HepG2 (cell line): ENCODE results near the gene TNFAIP3. TPM values are rescaled to one million over a fixed set of nuclear protein-coding genes. Genes with fewer than 3 reads are reported as not detected.

Source experiments
- ATAC-seq: fragments of 200-7000 bp; cut with Tn5 transposase; 3 replicates; pipeline ENCODE4 v1.9.1; 2020; ENCODE audit warnings: mild to moderate bottlenecking, moderate library complexity
- BruUV-seq: library from RNA; stranded (reverse); fragments of 400-500 nt; replicated peaks from 2 replicates; lab custom pipeline; 2021; lab: Mats Ljungman, UMichigan
- CTCF ChIA-PET: fragments of 300-600 bp; formaldehyde crosslinking; extraction: SDS; loops from one replicate; lab custom pipeline; 2021; ENCODE audit warnings: low total read pairs, inconsistent platforms, low intra/inter-chr PET ratio; lab: Yijun Ruan, JAX
- POLR2A ChIA-PET: fragments of 350-600 bp; sonication (Branson Sonifier 250); formaldehyde crosslinking; loops from one replicate; lab custom pipeline; 2020; ENCODE audit warnings: antibody characterized with exemption, inconsistent platforms; lab: Yijun Ruan, JAX
- DNase-seq: peaks from one replicate; pipeline ENCODE4 v3.0.0-alpha.2; 2015; ENCODE audit warnings: low spot score
- FAIRE-seq: peaks from 3 replicates; lab custom pipeline; 2011; peaks lifted over from hg19 to GRCh38; lab: Jason Lieb, UNC
- H2AFZ ChIP-seq: one replicate; pipeline ENCODE4 v1.6.1; 2011; ENCODE audit warnings: low read length, inconsistent platforms
- H3K27ac ChIP-seq: fragments of 300-600 bp; 3 replicates; pipeline ENCODE4 v1.8.0; 2011; ENCODE audit warnings: mixed run types, mild to moderate bottlenecking, mixed read lengths, low read length, inconsistent platforms; ENCODE audit not compliant: insufficient read depth; ENCODE audit errors: extremely low read length
- H3K27me3 ChIP-seq, 2 experiments: fragments of 200-600 bp in 1 of 2; 2 replicates in 1 of 2; 3 replicates in 1 of 2; pipeline versions ENCODE4 v1.6.0 to v1.8.0; 2011; ENCODE audit warnings: low read length in 2 of 2, mild to moderate bottlenecking in 2 of 2, moderate library complexity in 2 of 2, inconsistent platforms in 1 of 2; ENCODE audit not compliant: insufficient read depth in 2 of 2, control insufficient read depth in 1 of 2
- H3K36me3 ChIP-seq, 2 experiments: fragments of 200-600 bp in 1 of 2; replicated peaks in 1 of 2; 2 replicates in 1 of 2; 3 replicates in 1 of 2; pipeline versions ENCODE4 v1.5.1 to v1.8.0; 2011; ENCODE audit warnings: low read length in 2 of 2, inconsistent platforms in 1 of 2; ENCODE audit not compliant: insufficient read depth in 2 of 2, control insufficient read depth in 1 of 2
- H3K4me1 ChIP-seq: 2 replicates; pipeline ENCODE4 v1.5.1; 2012; ENCODE audit warnings: low read length, inconsistent platforms; ENCODE audit not compliant: insufficient read depth
- H3K4me2 ChIP-seq: 2 replicates; pipeline ENCODE4 v1.6.0; 2011; ENCODE audit warnings: low read depth, low read length, inconsistent platforms
- H3K4me3 ChIP-seq, 3 experiments: fragments of 200-600 bp in 1 of 3; sonication (generic), shearing (Covaris generic) in 1 of 3; replicated peaks in 1 of 3; 2 replicates each; pipeline ENCODE4 v1.5.1; 2011 to 2016; ENCODE audit warnings: low read length in 3 of 3, inconsistent platforms in 2 of 3, low read depth in 2 of 3, mild to moderate bottlenecking in 2 of 3, control low read depth in 1 of 3, mixed read lengths in 1 of 3; ENCODE audit not compliant: insufficient read depth in 1 of 3
- H3K79me2 ChIP-seq: one replicate; pipeline ENCODE4 v1.6.1; 2011; ENCODE audit warnings: low read length, inconsistent platforms; ENCODE audit not compliant: insufficient read depth
- H3K9ac ChIP-seq: 2 replicates; pipeline ENCODE4 v1.6.0; 2011; ENCODE audit warnings: mild to moderate bottlenecking, low read depth, low read length, inconsistent platforms; ENCODE audit not compliant: insufficient read depth
- H3K9me3 ChIP-seq: 2 replicates; pipeline ENCODE4 v1.5.1; 2012; ENCODE audit warnings: mild to moderate bottlenecking, low read length
- H4K20me1 ChIP-seq: 2 replicates; pipeline ENCODE4 v1.6.0; 2011; ENCODE audit warnings: inconsistent platforms, mild to moderate bottlenecking, low read length, moderate library complexity; ENCODE audit not compliant: insufficient read depth
- KMT2B ChIP-seq: IDR thresholded peaks from 2 replicates; pipeline ENCODE4 v1.6.1; 2016; ENCODE audit warnings: missing genetic modification reagents, missing compliant biosample characterization
- MAFF ChIP-seq: IDR thresholded peaks from 2 replicates; pipeline ENCODE4 v1.6.1; 2011; ENCODE audit warnings: low read depth, low read length, improper control_type of control experiment
- ZSCAN9 ChIP-seq: IDR thresholded peaks from 2 replicates; pipeline ENCODE4 v1.6.1; 2016; ENCODE audit warnings: borderline replicate concordance
- WGBS: methylation state at CpG from one replicate; pipeline ENCODE4 v1.1.6; 2017; ENCODE audit warnings: low lambda C conversion rate; 5-methylcytosine and 5-hydroxymethylcytosine counted together
- in situ Hi-C: cut with HindIII; loops from 2 replicates; pipeline ENCODE4 v1.10.0; 2017; ENCODE audit warnings: low pct_unique_long_range_greater_than_20kb; ENCODE audit not compliant: extremely low pct_ligation_motif_present
- intact Hi-C: fragments of 100-400 bp; cut with micrococcal nuclease; formaldehyde crosslinking; loops from one replicate; pipeline ENCODE4 v1.10.0; 2022; ENCODE audit not compliant: unreplicated experiment
- polyA plus RNA-seq, 8 experiments: library from polyadenylated mRNA; depleted of rRNA in 3 of 8; stranded (reverse) in 7 of 8; unstranded in 1 of 8; fragments of >200 nt; fragmentation: Illumina TruSeq in 4 of 8; extraction: Trizol in 4 of 8; gene quantifications; 2 replicates each; pipeline versions ENCODE4 v1.2.1 to v1.2.3, GENCODE V29; 2011 to 2016; ENCODE audit warnings: low read depth in 4 of 8, missing spikeins in 1 of 8, mixed read lengths in 1 of 8; ENCODE audit not compliant: insufficient read depth in 1 of 8
- total RNA-seq, 5 experiments: library from RNA; depleted of rRNA; stranded (reverse); fragments of >200 nt; fragmentation: Illumina TruSeq; extraction: Trizol; gene quantifications; 2 replicates each; pipeline ENCODE4 v1.2.3, GENCODE V29; 2016; ENCODE audit warnings: low read depth in 1 of 5
- TF ChIP-seq, protein P1 (sequence below): sonication (generic); formaldehyde crosslinking; conservative IDR thresholded peaks from 2 replicates; pipeline ENCODE4 v1.4.0; 2020; ENCODE audit warnings: mild to moderate bottlenecking, missing genetic modification reagents, moderate library complexity
- TF ChIP-seq, protein P2 (sequence below): sonication (generic); formaldehyde crosslinking; IDR thresholded peaks from 2 replicates; pipeline ENCODE4 v1.9.0; 2021; ENCODE audit warnings: missing genetic modification reagents, mild to moderate bottlenecking, borderline replicate concordance
- TF ChIP-seq, protein P3 (sequence below): sonication (generic); formaldehyde crosslinking; IDR thresholded peaks from 2 replicates; pipeline ENCODE4 v1.8.1; 2023; ENCODE audit warnings: missing genetic modification reagents, mild to moderate bottlenecking, borderline replicate concordance

TNFAIP3 gene
- total and polyA plus RNA-seq, 2 of the 13 experiments (the other 11 are each of a cell fraction or from before 2014, with no cell fraction given): 28.2 to 47.1 TPM

DNA sequence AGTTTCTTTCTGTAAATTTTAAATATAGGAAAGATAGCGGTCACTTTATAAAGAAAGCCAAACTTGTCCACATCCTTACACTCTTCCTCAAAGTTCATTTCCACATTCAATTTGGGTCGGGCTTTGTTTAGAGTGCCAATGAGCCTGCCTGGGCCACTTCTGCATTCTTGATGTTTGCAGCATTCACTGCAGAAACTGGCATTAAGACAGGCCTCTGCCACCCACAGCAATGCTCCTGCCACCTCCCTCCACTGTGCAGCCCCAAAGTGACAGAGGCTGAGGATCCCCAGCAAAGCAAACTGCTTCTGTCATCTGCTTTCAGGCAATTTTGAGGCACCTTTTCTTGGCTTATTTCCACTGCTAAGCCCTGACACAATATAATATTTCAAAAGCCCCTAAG, 61.2 kb downstream of the TNFAIP3 start:
- Histone ChIP-seq H3K36me3 (no peaks in the 10 kb centered on the region), H3K9me3 (no peaks in the 10 kb centered on the region), H3K9ac (no peak overlapping the region), H3K4me1 (peaks cover 7% of the 10 kb centered on the region), H3K79me2 (no peaks in the 10 kb centered on the region), H4K20me1 (no peaks in the 10 kb centered on the region), H3K4me3 (no peak overlapping the region), H3K27ac (no peak overlapping the region), H3K27me3 (peaks cover 0 to 21% of the 10 kb centered on the region in 2 experiments; a peak in 3 of 5 replicates), H3K4me2 (no peak overlapping the region), H2AFZ (no peak overlapping the region)
- TF ChIP-seq, protein P1, sequence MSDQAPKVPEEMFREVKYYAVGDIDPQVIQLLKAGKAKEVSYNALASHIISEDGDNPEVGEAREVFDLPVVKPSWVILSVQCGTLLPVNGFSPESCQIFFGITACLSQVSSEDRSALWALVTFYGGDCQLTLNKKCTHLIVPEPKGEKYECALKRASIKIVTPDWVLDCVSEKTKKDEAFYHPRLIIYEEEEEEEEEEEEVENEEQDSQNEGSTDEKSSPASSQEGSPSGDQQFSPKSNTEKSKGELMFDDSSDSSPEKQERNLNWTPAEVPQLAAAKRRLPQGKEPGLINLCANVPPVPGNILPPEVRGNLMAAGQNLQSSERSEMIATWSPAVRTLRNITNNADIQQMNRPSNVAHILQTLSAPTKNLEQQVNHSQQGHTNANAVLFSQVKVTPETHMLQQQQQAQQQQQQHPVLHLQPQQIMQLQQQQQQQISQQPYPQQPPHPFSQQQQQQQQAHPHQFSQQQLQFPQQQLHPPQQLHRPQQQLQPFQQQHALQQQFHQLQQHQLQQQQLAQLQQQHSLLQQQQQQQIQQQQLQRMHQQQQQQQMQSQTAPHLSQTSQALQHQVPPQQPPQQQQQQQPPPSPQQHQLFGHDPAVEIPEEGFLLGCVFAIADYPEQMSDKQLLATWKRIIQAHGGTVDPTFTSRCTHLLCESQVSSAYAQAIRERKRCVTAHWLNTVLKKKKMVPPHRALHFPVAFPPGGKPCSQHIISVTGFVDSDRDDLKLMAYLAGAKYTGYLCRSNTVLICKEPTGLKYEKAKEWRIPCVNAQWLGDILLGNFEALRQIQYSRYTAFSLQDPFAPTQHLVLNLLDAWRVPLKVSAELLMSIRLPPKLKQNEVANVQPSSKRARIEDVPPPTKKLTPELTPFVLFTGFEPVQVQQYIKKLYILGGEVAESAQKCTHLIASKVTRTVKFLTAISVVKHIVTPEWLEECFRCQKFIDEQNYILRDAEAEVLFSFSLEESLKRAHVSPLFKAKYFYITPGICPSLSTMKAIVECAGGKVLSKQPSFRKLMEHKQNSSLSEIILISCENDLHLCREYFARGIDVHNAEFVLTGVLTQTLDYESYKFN (CRISPR knock-in tag): no peak
- TF ChIP-seq MAFF: no peak
- TF ChIP-seq, protein P2, sequence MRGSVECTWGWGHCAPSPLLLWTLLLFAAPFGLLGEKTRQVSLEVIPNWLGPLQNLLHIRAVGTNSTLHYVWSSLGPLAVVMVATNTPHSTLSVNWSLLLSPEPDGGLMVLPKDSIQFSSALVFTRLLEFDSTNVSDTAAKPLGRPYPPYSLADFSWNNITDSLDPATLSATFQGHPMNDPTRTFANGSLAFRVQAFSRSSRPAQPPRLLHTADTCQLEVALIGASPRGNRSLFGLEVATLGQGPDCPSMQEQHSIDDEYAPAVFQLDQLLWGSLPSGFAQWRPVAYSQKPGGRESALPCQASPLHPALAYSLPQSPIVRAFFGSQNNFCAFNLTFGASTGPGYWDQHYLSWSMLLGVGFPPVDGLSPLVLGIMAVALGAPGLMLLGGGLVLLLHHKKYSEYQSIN: no peak
- TF ChIP-seq, protein P3, sequence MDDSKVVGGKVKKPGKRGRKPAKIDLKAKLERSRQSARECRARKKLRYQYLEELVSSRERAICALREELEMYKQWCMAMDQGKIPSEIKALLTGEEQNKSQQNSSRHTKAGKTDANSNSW (CRISPR knock-in tag): no peak
- TF ChIP-seq KMT2B (CRISPR knock-in tag): no peak
- TF ChIP-seq ZSCAN9 (CRISPR knock-in tag): no peak
- ATAC-seq: no peak
- BruUV-seq: no TSS peak
- POLR2A ChIA-PET: no interaction called here
- CTCF ChIA-PET: no interaction called here
- DNase-seq: no peak
- intact Hi-C loops: loop anchor here (5.0 kb wide), 1 partner anchor 36 kb away; no protein-coding TSS in a partner anchor
- 85% methylated on average over 2 of the region's 2 CpGs for whole genome bisulfite sequencing
- no peak for FAIRE-seq
- in situ Hi-C loops: no loop called here
